Measurements from ENCODE around the gene MIB1. TPM values are rescaled to one million over a fixed set of nuclear protein-coding genes. Genes with fewer than 3 reads are reported as not detected.

Gene MIB1
- total RNA-seq = 10 to 100 TPM; 15.7 to 31.8 (median 27.6) TPM

DNA sequence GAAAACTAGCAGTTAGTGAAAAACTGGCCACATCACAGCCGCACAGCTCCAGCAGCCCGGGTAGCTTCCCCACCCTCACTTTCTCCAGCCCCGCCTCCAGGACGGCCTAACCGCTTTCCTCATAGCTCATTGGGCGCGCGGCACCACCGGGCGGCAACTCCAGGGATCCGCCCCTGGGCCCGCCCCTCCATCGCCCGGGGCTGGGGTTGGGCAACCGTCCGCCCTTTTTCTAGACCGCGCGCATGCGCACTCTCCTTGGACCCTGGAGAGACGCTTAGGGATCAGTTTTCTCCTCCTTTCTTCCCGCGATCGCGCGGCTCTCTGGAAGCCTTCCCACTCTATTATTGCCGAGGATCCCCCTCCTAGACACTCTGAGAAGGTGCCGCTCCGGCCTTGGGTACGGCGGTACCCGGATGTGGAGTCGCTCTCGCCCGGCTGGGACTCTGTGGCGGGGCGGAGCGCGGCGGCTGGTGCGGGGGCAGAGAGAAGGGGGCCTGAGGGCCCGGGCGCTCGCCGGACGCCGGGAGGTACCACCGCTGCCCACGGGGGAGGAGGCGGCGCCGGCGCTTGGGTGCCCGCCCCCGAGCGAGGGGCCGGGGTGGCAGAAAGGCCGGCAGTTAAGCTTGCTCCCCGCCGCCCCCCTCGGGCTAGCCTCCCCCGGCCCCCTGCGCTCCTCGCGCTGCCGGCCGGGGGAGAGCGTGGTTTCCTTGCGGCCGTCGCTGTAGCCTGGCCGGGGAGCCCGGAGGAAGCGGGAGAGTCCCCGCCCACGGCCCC, at the start of gene MIB1:
Gene MIB1 (plus strand): TSS at position 255 of the 774 bp plus-strand sequence. CDS start 792 bp downstream, outside the sequence.
- no peaks in the 10 kb centered on the region for H3K9me3 ChIP-seq
- no peaks in the 10 kb centered on the region for H3K36me3 ChIP-seq
- DNase-seq = peak; percentile 99
- H3K4me3 ChIP-seq = peak within 1 kb of the TSS; percentile 81 to 99 (median 92)
- peaks cover 0 to 31% (median 14%) of the 10 kb centered on the region in 4 donors for H3K4me1 ChIP-seq
- peak within 1 kb of the TSS; percentile 93 to 97 (median 97) for H3K27ac ChIP-seq
- TF ChIP-seq, protein P1, sequence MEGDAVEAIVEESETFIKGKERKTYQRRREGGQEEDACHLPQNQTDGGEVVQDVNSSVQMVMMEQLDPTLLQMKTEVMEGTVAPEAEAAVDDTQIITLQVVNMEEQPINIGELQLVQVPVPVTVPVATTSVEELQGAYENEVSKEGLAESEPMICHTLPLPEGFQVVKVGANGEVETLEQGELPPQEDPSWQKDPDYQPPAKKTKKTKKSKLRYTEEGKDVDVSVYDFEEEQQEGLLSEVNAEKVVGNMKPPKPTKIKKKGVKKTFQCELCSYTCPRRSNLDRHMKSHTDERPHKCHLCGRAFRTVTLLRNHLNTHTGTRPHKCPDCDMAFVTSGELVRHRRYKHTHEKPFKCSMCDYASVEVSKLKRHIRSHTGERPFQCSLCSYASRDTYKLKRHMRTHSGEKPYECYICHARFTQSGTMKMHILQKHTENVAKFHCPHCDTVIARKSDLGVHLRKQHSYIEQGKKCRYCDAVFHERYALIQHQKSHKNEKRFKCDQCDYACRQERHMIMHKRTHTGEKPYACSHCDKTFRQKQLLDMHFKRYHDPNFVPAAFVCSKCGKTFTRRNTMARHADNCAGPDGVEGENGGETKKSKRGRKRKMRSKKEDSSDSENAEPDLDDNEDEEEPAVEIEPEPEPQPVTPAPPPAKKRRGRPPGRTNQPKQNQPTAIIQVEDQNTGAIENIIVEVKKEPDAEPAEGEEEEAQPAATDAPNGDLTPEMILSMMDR (IDR thresholded peaks at IDR 0.05) = peak in 1 of 5 experiments; percentile 8
- peak; percentile 74 to 87 (median 79) for TF ChIP-seq POLR2AphosphoS5 (IDR thresholded peaks at IDR 0.05)
- TF ChIP-seq EP300 (IDR thresholded peaks at IDR 0.05; ENCODE audit: low read depth) = no peak
- TF ChIP-seq POLR2A (IDR thresholded peaks at IDR 0.05) = peak; percentile 82
- 0% methylated on average over 7 to 43 of the region's 76 CpGs for WGBS, 2 donors (ENCODE audit: low coverage in 1 of 2)
- intact Hi-C loops (cut with DNase I; ENCODE audit: low total_unique reads) (no loop called here), in situ Hi-C loops (cut with MboI; ENCODE audit: low pct_ligation_motif_present in 1 of 4, low pct_unique_long_range_greater_than_20kb in 1 of 4, low sequenced_read_pairs in 3 of 4) (no loop called here)
- H3K27me3 ChIP-seq = no peaks in the 10 kb centered on the region

DNA sequence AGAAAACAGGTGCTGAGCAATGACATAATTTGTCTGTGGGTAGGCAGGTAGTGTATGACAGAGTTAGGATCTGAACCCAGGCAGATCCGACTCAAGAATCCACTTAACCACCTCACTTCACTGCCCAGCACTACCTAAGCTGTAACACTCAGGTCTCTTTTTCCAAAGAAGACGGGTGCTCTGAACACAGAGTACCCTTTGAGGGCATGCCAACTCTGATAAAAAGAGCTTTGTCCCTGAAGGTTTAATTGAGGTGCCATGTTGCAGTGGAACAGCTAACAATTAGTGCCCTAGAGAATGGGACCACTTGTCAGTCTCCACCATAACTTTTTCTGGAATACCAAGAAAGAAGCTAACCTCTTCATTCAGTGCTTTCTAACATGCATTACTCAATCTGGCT, 47.3 kb upstream of the MIB1 start:
- TF ChIP-seq, protein P1 (IDR thresholded peaks at IDR 0.05) = no peak
- TF ChIP-seq EP300 (IDR thresholded peaks at IDR 0.05; ENCODE audit: low read depth) (no peak), POLR2AphosphoS5 (IDR thresholded peaks at IDR 0.05) (no peak), POLR2A (IDR thresholded peaks at IDR 0.05) (no peak)
- no peak overlapping the region for H3K4me3 ChIP-seq
- peaks cover 0 to 12% (median 2%) of the 10 kb centered on the region in 4 donors for H3K4me1 ChIP-seq
- intact Hi-C loops (cut with DNase I; ENCODE audit: low total_unique reads) (no loop called here), in situ Hi-C loops (cut with MboI; ENCODE audit: low pct_ligation_motif_present in 1 of 4, low pct_unique_long_range_greater_than_20kb in 1 of 4, low sequenced_read_pairs in 3 of 4) (no loop called here)
- no peaks in the 10 kb centered on the region for H3K27me3 ChIP-seq
- peaks cover 0 to 4% of the 10 kb centered on the region in 2 donors for H3K9me3 ChIP-seq
- peaks cover 0 to 11% (median 5%) of the 10 kb centered on the region in 4 donors for H3K36me3 ChIP-seq
- WGBS, 2 donors (ENCODE audit: low coverage in 1 of 2) = 89% methylated on average over 2 of the region's 2 CpGs; no CpG with 5 or more reads in 1 of the 2 donors
- DNase-seq = no peak
- H3K27ac ChIP-seq = no peak overlapping the region

DNA sequence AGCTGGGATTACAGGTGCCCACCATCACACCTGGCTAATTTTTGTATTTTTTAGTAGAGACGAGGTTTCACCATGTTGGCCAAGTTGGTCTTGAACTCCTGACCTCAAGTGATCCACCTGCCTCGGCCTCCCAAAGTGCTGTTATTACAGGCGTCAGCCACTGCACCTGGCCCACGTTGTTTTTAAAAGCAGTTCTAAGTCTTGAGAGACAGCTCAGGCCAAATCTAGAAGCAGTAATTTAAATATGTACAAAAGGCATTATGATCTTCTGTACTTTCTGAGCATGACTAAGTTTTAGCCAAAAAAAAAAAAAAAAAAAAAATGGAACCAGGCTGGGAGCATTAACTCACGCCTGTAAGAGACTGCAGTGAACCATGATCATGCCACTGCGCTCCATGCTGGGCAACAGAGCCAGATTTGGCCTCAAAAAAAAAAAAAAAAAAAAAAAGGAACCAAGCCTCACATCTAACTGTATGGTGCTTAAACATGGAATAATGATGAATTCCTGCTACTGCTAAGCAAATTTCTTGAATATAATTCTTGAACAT, 40.0 kb upstream of the MIB1 start:
- Histone ChIP-seq H3K36me3 (peaks cover 0 to 6% (median 0%) of the 10 kb centered on the region in 4 donors), H3K27ac (no peak overlapping the region), H3K9me3 (no peaks in the 10 kb centered on the region), H3K4me1 (peaks cover 4 to 35% (median 13%) of the 10 kb centered on the region in 4 donors), H3K4me3 (no peak overlapping the region), H3K27me3 (no peaks in the 10 kb centered on the region)
- DNase-seq = no peak
- in situ Hi-C loops (cut with MboI; ENCODE audit: low pct_ligation_motif_present in 1 of 4, low pct_unique_long_range_greater_than_20kb in 1 of 4, low sequenced_read_pairs in 3 of 4) (loop anchor here in 2 of 4 donors (25.0 kb wide), 1 partner anchor 88 kb away; the partner anchor contains the start of genes ESCO1 (in 2 of the 2) and SNRPD1 (in 2 of the 2)), intact Hi-C loops (cut with DNase I; ENCODE audit: low total_unique reads) (no loop called here)
- TF ChIP-seq EP300 (IDR thresholded peaks at IDR 0.05; ENCODE audit: low read depth) (no peak), POLR2AphosphoS5 (IDR thresholded peaks at IDR 0.05) (no peak), POLR2A (IDR thresholded peaks at IDR 0.05) (no peak)
- TF ChIP-seq, protein P1 (IDR thresholded peaks at IDR 0.05) = no peak
- 89 to 90% methylated on average over 4 to 6 of the region's 6 CpGs for WGBS, 2 donors (ENCODE audit: low coverage in 1 of 2)

DNA sequence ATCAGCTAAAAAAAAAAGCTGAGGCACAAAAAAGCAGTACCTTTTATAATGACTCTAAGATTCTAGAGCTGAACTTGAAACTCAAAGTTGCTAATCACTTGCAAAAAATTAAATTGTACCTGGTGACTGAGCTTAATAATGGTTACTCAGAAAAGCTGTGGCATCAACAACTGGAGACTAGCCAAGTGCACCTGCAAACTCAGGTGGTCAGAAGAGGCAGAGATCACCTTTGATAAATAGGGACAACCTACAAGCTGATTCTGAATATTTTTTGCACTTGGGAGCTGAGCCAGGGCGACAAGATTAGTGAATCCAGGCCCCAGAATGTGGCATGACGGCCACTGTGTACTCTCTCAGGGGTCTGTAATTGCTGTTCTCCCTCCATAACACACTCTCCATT, 39.0 kb upstream of the MIB1 start:
- Histone ChIP-seq H3K9me3 (no peaks in the 10 kb centered on the region), H3K4me3 (no peak overlapping the region), H3K27ac (no peak overlapping the region), H3K27me3 (no peaks in the 10 kb centered on the region), H3K36me3 (peaks cover 0 to 6% (median 0%) of the 10 kb centered on the region in 4 donors), H3K4me1 (peaks cover 4 to 35% (median 13%) of the 10 kb centered on the region in 4 donors)
- no peak for TF ChIP-seq POLR2A (IDR thresholded peaks at IDR 0.05)
- no peak for TF ChIP-seq POLR2AphosphoS5 (IDR thresholded peaks at IDR 0.05)
- TF ChIP-seq, protein P1 (IDR thresholded peaks at IDR 0.05) = no peak
- no peak for TF ChIP-seq EP300 (IDR thresholded peaks at IDR 0.05; ENCODE audit: low read depth)
- WGBS, 2 donors (ENCODE audit: low coverage in 1 of 2) = 96% methylated on average over 2 of the region's 2 CpGs; no CpG with 5 or more reads in 1 of the 2 donors
- intact Hi-C loops (cut with DNase I; ENCODE audit: low total_unique reads) = no loop called here
- no peak for DNase-seq
- in situ Hi-C loops (cut with MboI; ENCODE audit: low pct_ligation_motif_present in 1 of 4, low pct_unique_long_range_greater_than_20kb in 1 of 4, low sequenced_read_pairs in 3 of 4) = loop anchor here in 2 of 4 donors (25.0 kb wide), 1 partner anchor 89 kb away; the partner anchor contains the start of genes ESCO1 (in 2 of the 2) and SNRPD1 (in 2 of the 2)
